Adrenal gland (tissue), 5 donors: ENCODE data around the gene CCDC83.

Source experiments
- POLR2A ChIP-seq, 2 donors: fragments of 450-650 bp; IDR thresholded peaks; one replicate each; pipeline ENCODE4 v1.6.1; 2017; ENCODE audit warnings: antibody characterized with exemption in 2 of 2, mild to moderate bottlenecking in 2 of 2, moderate library complexity in 1 of 2
- TF ChIP-seq, protein P1 (sequence below), 6 experiments: fragments of 450-650 bp in 4 of 6; fragments of 200-600 bp in 2 of 6; sonication (generic) in 1 of 6; IDR thresholded peaks; 1 replicate in 5 of 6; 2 replicates in 1 of 6; pipeline versions ENCODE4 v1.5.1 to v1.8.0; 2016 to 2021; ENCODE audit warnings: antibody characterized with exemption in 6 of 6, mild to moderate bottlenecking in 2 of 6, moderate library complexity in 1 of 6
- donor health status: DM: no; HTN: no; CAD: no.

DNA sequence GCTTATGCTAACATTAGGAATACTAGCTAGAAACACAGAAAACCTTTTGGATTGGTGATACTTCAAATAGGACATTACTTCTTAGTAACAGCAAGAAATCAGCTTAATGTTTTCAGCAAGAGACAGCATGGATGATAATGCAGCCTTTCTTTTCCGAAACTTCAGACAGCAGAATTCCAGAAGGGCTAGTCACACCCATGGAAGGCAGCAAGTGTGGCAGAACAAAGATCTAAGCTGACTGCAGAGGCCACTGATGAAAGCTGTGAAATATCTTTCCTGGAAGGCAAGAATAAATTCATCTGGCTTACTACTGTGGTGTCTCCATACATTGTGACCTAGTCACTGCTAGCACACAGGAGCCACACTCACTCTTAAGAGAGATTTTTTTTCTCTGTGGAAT lies 100.3 kb downstream of the CCDC83 start:
- TF ChIP-seq, protein P1, sequence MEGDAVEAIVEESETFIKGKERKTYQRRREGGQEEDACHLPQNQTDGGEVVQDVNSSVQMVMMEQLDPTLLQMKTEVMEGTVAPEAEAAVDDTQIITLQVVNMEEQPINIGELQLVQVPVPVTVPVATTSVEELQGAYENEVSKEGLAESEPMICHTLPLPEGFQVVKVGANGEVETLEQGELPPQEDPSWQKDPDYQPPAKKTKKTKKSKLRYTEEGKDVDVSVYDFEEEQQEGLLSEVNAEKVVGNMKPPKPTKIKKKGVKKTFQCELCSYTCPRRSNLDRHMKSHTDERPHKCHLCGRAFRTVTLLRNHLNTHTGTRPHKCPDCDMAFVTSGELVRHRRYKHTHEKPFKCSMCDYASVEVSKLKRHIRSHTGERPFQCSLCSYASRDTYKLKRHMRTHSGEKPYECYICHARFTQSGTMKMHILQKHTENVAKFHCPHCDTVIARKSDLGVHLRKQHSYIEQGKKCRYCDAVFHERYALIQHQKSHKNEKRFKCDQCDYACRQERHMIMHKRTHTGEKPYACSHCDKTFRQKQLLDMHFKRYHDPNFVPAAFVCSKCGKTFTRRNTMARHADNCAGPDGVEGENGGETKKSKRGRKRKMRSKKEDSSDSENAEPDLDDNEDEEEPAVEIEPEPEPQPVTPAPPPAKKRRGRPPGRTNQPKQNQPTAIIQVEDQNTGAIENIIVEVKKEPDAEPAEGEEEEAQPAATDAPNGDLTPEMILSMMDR (IDR thresholded peaks at IDR 0.05) = no peak
- no peak for TF ChIP-seq POLR2A (IDR thresholded peaks at IDR 0.05)
